Body of pancreas (tissue), 4 donors: Measurements from ENCODE around the gene PCCA.

ENCODE experiments used
- POLR2A ChIP-seq, 3 donors: fragments of 450-650 bp; IDR thresholded peaks; one replicate each; pipeline ENCODE4 v1.6.1; 2016; ENCODE audit warnings: antibody characterized with exemption in 3 of 3, mild to moderate bottlenecking in 2 of 3
- TF ChIP-seq, protein P1 (sequence below), 7 experiments: fragments of 450-650 bp in 4 of 7; fragments of 200-600 bp in 3 of 7; sonication (generic) in 3 of 7; IDR thresholded peaks; one replicate each; pipeline ENCODE4 v1.5.1; 2016 to 2019; ENCODE audit warnings: antibody characterized with exemption in 7 of 7

DNA sequence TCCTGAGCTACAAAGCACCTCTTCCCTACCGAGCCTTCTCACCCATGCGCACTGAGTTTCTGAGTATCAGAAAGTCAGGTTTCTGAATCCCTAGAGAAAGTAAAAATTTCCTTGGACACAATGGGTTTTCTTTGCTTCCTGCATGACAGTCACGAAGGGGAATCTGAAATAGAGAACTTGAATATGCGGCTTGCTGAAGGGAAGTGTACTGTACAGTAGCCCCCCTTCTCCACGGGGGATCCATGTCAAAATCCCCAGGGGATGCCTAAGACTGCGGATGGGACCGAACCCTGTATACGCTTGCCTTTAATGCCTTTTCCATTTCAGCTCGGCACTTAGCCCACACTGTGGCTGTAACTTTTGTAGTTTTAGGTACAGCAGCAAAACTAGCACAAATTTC is 391.8 kb downstream of the PCCA start:
- TF ChIP-seq, protein P1, sequence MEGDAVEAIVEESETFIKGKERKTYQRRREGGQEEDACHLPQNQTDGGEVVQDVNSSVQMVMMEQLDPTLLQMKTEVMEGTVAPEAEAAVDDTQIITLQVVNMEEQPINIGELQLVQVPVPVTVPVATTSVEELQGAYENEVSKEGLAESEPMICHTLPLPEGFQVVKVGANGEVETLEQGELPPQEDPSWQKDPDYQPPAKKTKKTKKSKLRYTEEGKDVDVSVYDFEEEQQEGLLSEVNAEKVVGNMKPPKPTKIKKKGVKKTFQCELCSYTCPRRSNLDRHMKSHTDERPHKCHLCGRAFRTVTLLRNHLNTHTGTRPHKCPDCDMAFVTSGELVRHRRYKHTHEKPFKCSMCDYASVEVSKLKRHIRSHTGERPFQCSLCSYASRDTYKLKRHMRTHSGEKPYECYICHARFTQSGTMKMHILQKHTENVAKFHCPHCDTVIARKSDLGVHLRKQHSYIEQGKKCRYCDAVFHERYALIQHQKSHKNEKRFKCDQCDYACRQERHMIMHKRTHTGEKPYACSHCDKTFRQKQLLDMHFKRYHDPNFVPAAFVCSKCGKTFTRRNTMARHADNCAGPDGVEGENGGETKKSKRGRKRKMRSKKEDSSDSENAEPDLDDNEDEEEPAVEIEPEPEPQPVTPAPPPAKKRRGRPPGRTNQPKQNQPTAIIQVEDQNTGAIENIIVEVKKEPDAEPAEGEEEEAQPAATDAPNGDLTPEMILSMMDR (IDR thresholded peaks at IDR 0.05) = no peak
- TF ChIP-seq POLR2A (IDR thresholded peaks at IDR 0.05) = no peak
